HG03045 (cell line): ENCODE measurements around the gene KLK15.
"Not testable (repeated sequence)": the region's sequence is repeated elsewhere in the genome, so short reads cannot be mapped to it uniquely, and the experiment has no call there.

ENCODE experiments used
- ATAC-seq: cut with Tn5 transposase; IDR thresholded peaks from one replicate; pipeline ENCODE4 v1.9.1; 2021; ENCODE audit warnings: mild to moderate bottlenecking, moderate library complexity; ENCODE audit not compliant: unreplicated experiment

The KLK15 gene

DNA sequence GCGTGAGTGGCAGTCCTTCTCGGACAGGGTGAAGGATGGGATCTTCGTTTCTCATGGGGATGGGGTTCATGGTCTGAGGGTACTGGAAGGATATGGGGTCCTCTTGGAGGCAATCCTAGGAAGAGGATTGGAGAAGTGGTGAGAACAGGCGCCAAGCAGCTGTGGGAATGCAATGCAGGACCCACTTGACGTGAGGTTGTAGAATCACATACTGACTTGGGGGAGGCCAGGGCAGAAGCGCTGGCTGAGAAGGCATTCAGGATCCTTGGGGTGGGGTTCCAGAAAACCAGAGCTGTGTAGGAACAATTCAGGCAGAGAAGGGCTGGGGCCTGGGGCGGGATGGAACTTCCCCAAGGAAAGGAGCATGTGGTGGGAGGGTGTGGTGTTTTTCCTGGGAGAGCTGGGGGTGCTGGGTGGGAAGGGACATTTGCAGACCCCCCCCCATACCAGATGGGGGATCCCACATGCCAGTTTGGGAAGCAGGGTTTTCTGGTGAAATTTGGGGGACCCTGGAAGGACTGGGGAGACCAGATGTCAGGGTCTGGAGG, 10.6 kb downstream of the KLK15 start:
- no peak for ATAC-seq

DNA sequence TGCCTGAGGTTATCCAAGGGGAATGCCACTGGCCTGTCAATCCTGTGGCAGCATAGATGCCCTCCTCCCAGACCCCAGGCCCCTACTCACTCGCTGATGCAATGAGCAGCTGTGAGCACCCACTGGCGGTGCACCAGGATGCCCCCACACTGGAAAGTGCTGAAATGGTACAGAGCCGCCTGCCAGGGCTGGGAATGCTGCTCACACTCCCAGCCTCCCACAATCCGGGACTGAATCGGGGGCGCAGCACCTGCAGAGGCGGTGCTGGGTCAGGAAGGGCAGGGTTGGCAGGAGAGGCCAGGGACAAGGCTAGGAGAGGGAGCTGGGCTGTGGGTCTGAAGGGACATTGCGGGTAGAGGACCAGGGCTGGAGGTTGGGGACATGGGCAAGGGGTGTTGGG, 11.8 kb downstream of the KLK15 start:
- no peak for ATAC-seq

DNA sequence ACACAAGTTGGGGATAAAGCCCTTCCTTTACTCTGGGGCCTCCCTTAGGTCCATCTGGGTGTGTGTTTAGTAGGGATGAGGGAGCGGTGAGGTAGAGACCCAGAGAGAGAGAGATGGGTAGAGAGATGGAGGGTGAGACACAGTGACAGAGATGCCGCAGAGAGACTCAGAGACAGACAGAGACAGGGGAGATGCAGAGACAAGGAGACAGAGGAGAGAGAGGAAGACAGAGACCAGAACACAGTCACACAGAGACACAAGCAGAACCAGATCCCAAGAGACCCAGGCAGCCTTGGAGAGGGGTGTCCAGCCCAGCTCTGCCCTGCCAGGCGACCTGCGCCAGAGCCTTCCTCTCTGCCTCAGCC, 12.1 kb downstream of the KLK15 start:
- ATAC-seq: no peak

DNA sequence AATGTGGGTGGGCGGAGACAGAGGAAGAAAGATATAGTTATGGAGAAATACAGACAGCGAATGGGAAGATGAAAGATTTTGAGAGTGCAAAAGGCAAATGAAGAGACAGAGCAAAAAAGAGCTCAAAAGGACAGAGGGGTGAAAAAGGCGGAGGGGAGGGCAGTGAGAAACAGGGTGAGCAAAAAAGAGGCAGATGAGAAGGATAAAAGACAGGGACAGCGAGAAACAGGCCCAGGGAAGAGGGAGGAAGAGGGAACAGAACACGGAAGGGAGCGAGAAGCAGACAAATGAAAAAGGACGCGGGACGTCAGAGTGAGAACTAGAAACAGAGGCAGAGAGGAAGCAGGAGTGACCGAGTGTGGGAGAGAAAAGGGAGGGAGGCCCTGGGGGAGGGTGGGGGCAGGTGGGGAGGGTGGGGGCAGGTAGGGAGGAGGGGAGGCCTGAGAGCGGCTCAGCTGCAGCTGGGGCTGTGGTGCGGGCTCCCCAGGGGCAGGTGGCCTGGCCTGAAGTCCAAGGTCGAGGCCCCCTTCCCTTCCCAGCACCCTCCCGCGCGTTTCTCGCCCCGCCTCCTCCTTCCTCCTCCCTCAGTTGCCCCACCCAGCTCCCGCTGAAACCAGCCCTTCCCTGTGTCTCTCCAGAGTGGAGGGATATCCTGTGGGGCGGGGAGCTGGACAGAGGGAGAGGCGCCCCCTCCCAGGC, 12.7 kb downstream of the KLK15 start:
- no peak for ATAC-seq

DNA sequence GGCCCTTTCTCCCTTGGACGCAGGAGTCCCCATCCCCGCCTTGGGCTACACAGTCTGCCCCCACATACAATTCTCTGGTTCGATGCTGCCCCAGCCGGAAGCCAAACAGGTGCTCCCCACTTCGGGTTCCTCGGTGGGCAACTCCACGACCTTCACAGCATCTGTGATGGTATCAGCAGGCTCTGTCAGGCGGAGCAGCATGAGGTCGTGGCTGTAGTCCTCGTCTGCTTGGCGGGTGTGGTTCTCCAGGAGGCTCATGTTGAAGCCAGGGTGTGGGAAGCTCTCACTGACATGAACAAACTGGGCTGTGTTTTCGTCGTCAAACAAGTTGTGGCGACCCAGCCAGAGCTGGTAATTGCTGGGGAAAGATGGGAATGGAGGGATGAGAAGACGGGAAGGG, 13.3 kb downstream of the KLK15 start:
- ATAC-seq: no peak

DNA sequence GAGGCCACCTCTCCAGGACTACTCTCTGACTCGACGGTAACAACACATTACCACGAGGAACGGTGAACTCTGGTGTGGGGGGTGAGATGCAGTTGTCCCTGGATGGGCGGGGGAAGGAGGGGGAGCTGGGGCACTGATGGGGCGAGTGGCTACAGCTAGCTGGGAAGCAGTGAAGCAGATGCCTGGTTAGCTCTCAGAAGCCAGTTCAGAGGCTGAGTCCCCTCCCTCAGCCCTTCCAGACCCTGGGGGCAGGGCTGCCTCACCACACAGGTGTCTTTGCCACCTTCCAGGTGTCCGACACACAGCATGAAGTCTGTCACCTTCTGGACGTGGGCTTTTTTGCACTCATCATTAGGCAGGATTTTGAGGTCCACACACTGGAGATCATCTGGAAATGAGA, 13.7 kb downstream of the KLK15 start:
- no peak for ATAC-seq

DNA sequence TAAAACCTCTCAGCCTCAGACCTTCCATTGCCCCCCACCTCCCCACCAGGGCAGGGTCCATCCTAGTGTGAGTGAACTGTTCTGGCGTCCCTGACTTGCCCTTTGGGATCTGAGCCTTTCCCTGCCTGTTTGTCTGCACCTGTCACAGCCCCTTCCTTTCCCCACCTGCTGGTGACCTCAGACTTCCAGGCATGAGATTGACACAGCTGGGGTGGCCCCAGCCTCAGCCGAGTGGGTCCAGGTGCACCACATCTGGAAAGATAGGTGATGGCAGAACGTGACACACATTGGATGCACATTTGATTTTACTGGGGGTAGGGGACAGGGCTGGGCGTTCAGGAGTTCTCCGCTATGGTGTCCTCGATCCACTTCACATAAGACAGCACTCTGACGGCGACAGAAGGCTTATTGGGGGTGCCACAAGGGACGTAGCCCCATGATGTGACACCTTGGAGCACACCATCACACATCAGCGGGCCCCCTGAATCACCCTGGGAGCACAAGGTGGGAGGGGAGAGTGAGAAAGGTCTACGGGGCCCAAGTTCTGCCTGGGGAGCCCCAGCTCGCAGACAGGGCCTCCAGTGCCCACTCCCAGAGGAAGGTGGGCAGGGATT, 14.4 kb downstream of the KLK15 start:
- no peak for ATAC-seq

DNA sequence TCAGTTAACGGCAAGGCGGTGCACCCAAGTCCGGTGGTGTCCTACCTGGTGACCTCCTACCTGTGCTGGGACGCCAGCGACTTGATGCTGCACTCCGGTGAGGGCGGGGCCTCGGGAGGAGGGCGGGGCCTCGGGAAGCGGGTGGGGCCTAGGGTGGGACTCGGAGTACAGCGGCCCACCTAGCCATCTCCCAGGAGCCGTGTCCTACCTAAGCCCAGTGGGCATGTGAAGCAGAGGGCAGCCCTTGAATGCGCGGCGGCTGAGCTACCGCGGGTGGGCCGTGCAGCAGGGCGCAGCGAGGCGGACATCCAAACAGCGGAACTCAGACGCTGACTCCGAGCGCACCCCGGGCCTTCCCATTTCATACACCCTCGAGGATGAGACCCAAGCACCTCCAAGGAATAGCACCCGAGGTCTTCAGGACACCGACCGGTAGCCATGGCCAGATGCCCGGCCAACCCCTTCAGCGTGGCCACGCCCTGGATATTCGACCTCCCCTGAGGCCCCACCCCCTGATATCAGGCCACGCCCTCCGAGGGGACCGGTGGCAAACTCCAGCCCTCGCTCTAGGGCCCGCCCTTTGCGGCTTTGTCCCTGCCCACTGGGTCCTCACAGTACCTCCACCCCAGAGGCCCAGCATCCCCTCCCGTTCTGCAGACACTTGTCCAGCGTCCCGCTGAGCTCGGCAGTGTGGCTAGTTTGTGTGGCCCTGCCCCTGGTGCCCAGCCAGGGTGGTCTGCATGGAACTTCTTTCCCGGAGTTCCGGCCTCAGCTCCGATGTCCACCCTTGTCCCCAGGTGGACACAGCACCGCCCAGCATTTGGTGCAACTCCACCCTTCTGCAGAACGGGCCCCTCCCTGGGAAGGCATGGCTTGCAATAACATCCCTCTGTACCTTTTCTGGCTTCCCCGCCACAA, 15.2 kb downstream of the KLK15 start:
- peak; percentile 66 for ATAC-seq

DNA sequence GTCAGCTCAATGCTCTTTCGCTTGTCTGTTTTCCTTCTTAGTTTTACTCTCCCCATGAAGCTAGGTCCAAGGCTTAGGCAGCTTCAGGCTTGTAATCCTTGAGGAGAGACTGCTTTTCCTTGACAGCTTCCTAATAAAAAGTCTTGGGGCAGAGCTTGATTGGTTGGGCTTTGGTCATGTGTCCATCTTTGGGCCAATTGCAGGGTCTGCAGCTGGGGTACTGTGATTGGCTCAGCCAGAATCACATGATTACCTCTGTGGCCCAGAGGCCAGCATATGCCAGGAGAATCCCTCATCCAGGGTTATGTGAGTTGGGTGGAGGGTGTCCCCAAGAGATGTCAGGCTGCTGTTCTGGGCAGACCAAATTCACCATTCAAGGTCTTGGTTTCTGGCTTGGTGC, 17.9 kb downstream of the KLK15 start:
- no peak for ATAC-seq

DNA sequence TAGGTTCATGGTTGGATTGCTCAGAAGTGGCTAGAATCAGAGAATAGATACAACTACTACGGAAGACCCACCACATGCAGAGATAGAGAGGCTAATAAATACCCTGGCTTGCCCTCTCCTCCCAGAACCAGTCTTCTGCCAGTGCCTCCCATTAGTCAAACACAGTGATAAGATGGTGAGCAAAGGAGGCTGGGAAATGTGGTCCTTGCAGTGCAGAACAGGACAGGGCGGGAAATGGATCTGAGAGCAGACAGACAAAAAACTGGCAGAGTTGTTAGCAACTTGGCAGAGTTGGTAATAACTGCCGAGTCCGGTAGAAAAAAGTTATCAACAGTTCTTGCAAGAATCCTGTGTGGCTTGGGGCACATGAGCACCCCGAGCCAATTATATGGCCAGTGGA, 18.5 kb downstream of the KLK15 start:
- ATAC-seq: no peak

DNA sequence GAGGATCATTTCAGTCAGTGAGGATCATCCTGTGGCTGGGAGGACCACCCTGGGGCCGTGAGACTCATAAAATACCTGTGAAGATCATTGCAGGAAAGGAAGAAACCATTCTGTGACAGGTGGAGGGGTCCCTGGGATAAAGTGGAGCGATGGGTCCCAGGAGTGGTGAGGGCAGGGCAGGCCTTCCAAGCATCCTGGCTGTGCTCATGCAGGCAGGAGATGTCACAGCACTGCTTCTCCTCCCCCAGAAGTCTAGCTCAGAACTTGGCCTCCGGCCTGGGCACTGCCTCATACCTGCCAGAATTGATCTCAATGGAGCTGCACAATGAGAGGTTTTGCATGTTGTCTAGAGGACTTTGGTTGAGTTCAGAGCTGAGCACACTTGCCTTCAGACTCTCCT, 20.9 kb downstream of the KLK15 start:
- ATAC-seq: no peak

DNA sequence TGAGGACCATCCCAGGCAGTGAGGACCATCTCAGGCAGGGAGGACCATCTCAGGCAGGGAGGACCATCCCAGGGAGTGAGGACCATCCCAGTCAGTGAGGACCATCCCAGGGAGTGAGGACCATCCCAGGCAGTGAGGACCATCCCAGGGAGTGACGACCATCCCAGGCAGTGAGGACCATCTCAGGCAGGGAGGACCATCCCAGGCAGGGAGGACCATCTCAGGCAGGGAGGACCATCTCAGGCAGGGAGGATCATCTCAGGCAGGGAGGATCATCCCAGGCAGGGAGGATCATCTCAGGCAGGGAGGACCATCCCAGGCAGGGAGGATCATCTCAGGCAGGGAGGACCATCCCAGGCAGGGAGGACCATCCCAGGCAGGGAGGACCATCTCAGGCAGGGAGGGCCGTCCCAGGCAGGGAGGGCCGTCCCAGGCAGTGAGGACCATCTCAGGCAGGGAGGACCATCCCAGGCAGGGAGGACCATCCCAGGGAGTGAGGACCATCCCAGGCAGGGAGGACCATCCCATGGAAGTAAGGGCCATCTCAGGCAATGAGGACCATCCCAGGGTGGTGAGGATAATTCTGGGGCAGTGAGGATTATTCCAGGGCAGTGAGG, 21.6 kb downstream of the KLK15 start:
- ATAC-seq: not testable (repeated sequence)

DNA sequence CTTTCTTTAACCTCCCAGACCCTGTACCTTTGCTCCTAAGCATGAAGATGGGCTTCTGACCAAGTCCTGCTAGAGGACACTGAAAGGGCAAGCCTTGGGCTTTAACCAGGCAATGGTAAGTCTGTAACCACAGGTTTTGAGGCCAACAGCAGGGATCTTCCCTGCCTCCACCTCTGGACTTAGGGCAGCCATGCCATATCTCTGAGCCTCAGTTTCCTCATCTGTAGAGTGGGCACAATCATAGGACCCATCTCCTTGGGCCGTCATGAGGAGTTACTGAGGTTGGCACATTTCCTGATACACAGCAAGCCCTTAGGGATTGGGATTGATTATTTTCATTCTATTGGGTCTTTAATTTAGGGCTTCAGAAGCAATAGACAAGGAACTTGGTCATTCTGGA, 24.5 kb downstream of the KLK15 start:
- no peak for ATAC-seq

DNA sequence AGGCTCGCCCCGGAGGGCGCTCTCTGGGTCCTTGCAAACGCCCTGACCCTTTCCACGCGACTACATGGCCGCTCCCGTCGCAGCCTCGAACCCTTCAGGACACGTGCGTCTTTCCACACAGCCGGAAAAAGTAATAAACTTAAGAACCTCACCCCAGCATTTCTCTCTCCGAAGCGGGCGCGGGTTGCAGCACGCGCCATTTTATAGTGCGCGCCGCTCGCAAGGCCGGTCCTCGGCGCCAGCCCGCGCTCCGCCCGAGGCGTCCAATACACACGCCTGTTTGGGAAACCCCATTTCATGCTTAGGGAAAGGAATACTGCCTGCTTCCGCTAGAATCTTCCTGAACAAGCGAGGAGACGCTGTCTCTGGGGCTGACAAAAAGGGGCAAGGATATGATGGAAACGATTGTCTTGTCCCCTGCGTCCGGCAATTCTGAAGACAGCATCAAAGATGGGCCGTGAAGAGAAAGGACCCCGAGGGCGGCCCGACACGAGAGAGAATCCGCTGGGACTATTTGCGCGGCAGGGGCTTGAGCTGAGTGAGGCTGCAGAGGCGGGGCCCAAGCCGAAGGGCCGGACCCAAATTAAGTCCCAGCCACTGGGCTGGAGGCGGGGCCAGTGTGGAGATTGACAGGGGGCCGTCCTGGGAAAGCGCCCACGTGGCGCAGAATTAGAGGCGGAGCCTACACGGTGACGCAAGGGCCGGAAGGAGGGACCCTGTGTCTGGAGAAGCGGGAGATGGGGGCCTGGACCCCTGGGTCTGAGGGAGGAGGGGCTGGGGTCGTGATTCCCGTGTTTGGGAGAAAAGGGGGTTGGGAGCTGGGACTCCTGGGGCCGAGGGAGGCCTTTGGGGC, 28.7 kb downstream of the KLK15 start:
- peak; percentile 88 for ATAC-seq

DNA sequence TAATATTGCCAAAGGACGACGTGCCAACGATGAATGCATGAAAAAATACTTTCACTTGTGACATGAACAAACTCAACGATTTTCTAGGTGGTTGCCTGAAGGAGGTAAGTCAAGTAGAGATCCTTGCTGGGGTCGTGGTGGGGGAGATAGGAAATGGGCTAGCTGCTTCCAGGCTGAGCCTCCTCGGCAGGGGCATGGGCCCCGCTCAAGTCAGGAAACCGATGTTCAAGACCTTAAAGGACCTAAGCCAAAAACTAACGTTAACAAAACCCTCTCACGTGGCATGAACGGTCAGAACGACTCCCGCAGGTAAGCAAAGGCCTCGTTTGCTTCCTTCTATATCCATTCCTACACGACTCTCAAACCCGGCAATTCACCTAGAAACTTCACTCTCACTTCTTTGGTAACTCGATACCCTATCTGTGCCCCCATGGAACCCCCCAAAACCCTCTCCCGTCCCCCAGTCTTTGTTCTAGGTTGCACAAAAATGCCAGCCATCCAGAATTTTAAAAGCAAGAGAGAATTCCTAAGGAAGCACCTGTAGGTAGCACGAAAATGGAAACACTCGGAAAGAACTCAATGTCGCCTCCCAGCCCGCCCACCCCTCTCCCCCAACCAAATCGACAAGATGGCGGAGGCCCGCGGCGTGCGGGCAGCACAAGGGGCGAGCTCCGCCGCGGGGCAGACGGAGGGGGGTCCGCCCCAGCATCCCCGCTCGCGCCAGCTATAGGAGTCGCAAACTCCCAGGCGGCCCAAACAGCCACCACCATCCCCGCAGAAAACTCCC, 29.5 kb downstream of the KLK15 start:
- ATAC-seq: no peak

DNA sequence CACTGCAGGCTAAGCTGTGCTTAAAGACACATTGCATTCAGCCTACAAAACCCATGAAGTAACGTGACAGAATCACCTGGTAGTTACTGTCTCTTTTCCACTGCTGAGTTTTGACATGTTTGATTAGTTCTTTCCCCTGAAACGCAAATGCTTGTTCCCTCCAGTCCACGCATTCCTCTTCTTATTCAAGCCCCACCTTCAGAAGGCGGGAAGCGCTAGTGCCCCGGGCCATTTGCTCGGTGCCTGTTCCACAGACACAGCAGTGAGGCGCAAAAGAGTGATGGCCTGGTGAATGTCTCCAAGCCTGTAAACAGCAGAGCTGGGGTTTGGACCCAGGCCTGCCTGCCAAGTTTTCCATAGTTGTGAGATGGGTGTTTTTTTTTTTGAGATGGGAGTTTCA, 32.3 kb downstream of the KLK15 start:
- no peak for ATAC-seq

DNA sequence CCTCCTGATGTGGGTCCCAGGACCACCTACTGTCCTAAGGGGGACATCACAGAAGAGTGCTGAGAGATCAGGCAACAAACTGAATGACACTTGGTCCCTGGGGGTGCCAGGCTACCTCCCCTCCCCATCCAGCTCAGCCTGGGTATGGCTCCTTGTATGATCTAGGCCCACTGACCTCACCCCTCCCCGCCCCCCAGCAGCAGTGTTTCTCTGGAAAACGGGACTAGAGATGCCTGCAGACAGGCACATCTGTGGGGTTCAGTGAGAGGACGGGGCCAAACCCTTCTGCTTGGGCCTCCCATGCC, 33.9 kb downstream of the KLK15 start:
- ATAC-seq: no peak

DNA sequence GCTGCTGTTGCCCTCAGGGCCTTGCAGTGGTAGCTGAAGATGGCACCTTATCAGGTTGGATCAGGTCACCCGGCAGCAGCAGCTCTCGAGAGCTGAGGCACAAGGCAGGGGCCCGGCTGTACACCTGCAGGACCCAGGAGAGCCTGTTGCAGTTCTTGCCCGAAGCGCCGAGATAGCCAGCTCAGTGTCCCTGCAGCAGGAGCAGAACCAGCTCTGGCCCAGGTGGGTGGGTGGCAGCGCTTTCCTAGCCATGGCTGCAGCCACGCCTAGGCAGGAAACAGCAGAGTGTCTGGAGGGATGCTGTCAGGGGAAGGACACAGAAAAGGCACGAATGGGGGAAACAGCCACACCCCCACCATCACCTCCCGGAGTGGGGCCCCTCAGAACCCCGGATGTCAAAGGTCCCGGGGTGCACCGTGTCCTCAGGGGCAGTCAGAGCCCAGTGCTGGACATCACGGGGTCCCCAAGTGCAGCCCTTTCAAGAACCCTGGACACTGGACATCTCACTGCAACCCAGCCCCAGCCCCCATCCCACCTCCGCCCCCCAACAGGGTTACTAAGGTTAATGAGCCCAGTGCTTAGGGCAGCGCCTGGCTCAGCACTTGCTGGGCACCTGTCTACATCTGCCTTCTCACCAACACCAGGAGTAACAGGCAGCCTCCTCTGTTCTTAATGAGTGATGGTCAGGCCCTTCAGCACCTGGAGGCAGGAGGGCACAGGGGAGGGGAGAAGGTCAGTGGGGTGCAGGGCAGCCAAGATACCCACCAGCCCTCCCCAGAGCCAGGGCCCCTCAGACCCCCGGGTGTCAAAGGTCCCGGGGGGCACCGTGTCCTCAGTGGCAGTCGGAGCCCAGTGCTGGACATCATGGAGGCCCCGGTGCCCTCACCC, 34.5 kb downstream of the KLK15 start:
- no peak for ATAC-seq
